GM12801 (cell line): ENCODE measurements around the gene CD52.

Source experiments
- CTCF ChIP-seq: IDR thresholded peaks from one replicate; pipeline ENCODE4 v1.5.1; 2011; ENCODE audit warnings: control low read depth; ENCODE audit not compliant: insufficient read length; ENCODE audit errors: extremely low read depth

CD52 gene

GRCh38 chr1:26277261-26277661, 40.5 kb upstream of the CD52 start:
- no peak for TF ChIP-seq CTCF

GRCh38 chr1:26277719-26278118, 40.0 kb upstream of the CD52 start:
- TF ChIP-seq CTCF: no peak

- TF ChIP-seq CTCF: no peak
These were observed 39.5 kb upstream of the CD52 start for GRCh38 chr1:26278303-26278702.

GRCh38 chr1:26278724-26279455, 38.9 kb upstream of the CD52 start:
- no peak for TF ChIP-seq CTCF

GRCh38 chr1:26279456-26280332, 38.1 kb upstream of the CD52 start, which contains the start of gene SH3BGRL3:
SH3BGRL3 (plus strand) TSS chr1:26280086; CDS start chr1:26280156, 70 bp downstream.
- TF ChIP-seq CTCF: no peak

- TF ChIP-seq CTCF: no peak
These were observed 37.3 kb upstream of the CD52 start for GRCh38 chr1:26280333-26281042.
